PC-9 (cell line): Measurements from ENCODE around the gene TYSND1. TPM values are rescaled to one million over a fixed set of nuclear protein-coding genes. Genes with fewer than 3 reads are reported as not detected.

Experiments used
- BruUV-seq: library from RNA; stranded (reverse); fragments of 400-500 nt; replicated peaks from 2 replicates; lab custom pipeline; 2021; lab: Mats Ljungman, UMichigan
- CTCF ChIA-PET: fragments of 300-600 bp; sonication (Branson Sonifier 250); formaldehyde crosslinking; loops from one replicate; lab custom pipeline; 2022; ENCODE audit warnings: antibody characterized with exemption; lab: Charles Lee
- POLR2A ChIA-PET: fragments of 300-600 bp; sonication (Branson Sonifier 250); formaldehyde crosslinking; loops from one replicate; lab custom pipeline; 2022; ENCODE audit warnings: antibody characterized with exemption; ENCODE audit not compliant: unreplicated experiment; lab: Charles Lee
- DNase-seq, 2 experiments: peaks; one replicate each; pipeline versions ENCODE4 v3.0.0 to v3.0.0-alpha.2; 2015 to 2022; ENCODE audit warnings: mixed read lengths in 1 of 2
- H2AFZ ChIP-seq: fragments of 200-600 bp; sonication (generic); 2 replicates; pipeline ENCODE4 v1.8.1; 2017; ENCODE audit warnings: antibody characterized with exemption
- H3F3A ChIP-seq: fragments of 200-600 bp; sonication (generic); 2 replicates; pipeline ENCODE4 v1.8.1; 2017; ENCODE audit warnings: antibody characterized with exemption, mild to moderate bottlenecking, low read depth; ENCODE audit not compliant: insufficient read depth
- H3K27ac ChIP-seq: fragments of 200-600 bp; sonication (generic); 2 replicates; pipeline ENCODE4 v1.6.1; 2016; ENCODE audit warnings: mixed run types
- H3K27me3 ChIP-seq: fragments of 200-600 bp; sonication (generic); 2 replicates; pipeline ENCODE4 v1.6.1; 2016; ENCODE audit warnings: low read depth, mixed run types; ENCODE audit not compliant: insufficient read depth
- H3K36me3 ChIP-seq: fragments of 200-600 bp; sonication (generic); 2 replicates; pipeline ENCODE4 v1.6.1; 2016; ENCODE audit warnings: low read depth, mixed run types
- H3K4me1 ChIP-seq: fragments of 200-600 bp; sonication (generic); replicated peaks from 2 replicates; pipeline ENCODE4 v1.6.1; 2016; ENCODE audit warnings: mixed run types; ENCODE audit not compliant: insufficient read depth
- H3K4me2 ChIP-seq: fragments of 200-600 bp; sonication (generic); 2 replicates; pipeline ENCODE4 v1.6.1; 2017; ENCODE audit warnings: mixed run types
- H3K4me3 ChIP-seq: fragments of 200-600 bp; sonication (generic); 2 replicates; pipeline ENCODE4 v1.6.1; 2016; ENCODE audit warnings: mixed run types
- H3K79me2 ChIP-seq: fragments of 200-600 bp; sonication (generic); 2 replicates; pipeline ENCODE4 v1.6.1; 2017; ENCODE audit warnings: low read depth, mixed run types
- H3K9me2 ChIP-seq: fragments of 200-600 bp; sonication (generic); 2 replicates; pipeline ENCODE4 v1.8.1; 2017; ENCODE audit warnings: mild to moderate bottlenecking; ENCODE audit not compliant: insufficient read depth
- H3K9me3 ChIP-seq: fragments of 200-600 bp; sonication (generic); 2 replicates; pipeline ENCODE4 v1.8.1; 2016; ENCODE audit warnings: low read depth; ENCODE audit not compliant: insufficient read depth
- H4K20me1 ChIP-seq: fragments of 200-600 bp; sonication (generic); 2 replicates; pipeline ENCODE4 v1.8.1; 2017; ENCODE audit not compliant: insufficient read depth
- CTCF ChIP-seq: fragments of 200-600 bp; sonication (generic); conservative IDR thresholded peaks from 2 replicates; pipeline ENCODE4 v1.6.1; 2017; ENCODE audit warnings: mixed run types, antibody characterized with exemption, mild to moderate bottlenecking, moderate library complexity
- EZH2 ChIP-seq: fragments of 200-600 bp; sonication (generic); IDR thresholded peaks from 2 replicates; pipeline ENCODE4 v1.8.0; 2017; ENCODE audit warnings: antibody characterized with exemption, low read depth
- intact Hi-C: fragments of 100-400 bp; cut with micrococcal nuclease; formaldehyde crosslinking; loops from one replicate; pipeline ENCODE4 v1.10.0; 2022; ENCODE audit not compliant: unreplicated experiment
- total RNA-seq: library from RNA; stranded (reverse); gene quantifications from 2 replicates; pipeline ENCODE4 v1.2.3, GENCODE V29; 2021

Gene TYSND1
- total RNA-seq, 1 experiment from 2014 or later, result 28.0 TPM

- Histone ChIP-seq H3K4me2 (no peak overlapping the region), H3K9me2 (no peaks in the 10 kb centered on the region), H3K79me2 (no peaks in the 10 kb centered on the region), H3K27me3 (no peaks in the 10 kb centered on the region), H3F3A (peaks cover 3% of the 10 kb centered on the region; the same call in 1 of the 2 replicates), H2AFZ (no peak overlapping the region), H3K36me3 (peaks cover 46% of the 10 kb centered on the region), H4K20me1 (no peaks in the 10 kb centered on the region; the same call in 1 of the 2 replicates), H3K4me3 (no peak overlapping the region), H3K4me1 (no peaks in the 10 kb centered on the region), H3K9me3 (no peaks in the 10 kb centered on the region), H3K27ac (no peak overlapping the region)
- POLR2A ChIA-PET, result interaction anchor here (0.7 kb wide), 2 partner anchors 30 to 163 kb away, joined by 3 to 4 read pairs; no protein-coding TSS in a partner anchor
- intact Hi-C loops, result loop anchor here (1.0 kb wide), 2 partner anchors 89 to 248 kb away; no protein-coding TSS in a partner anchor
- BruUV-seq, result no TSS peak
- peak in 1 of 2 experiments; percentile 54 for DNase-seq
- no peak for TF ChIP-seq EZH2
- peak; percentile 98 for TF ChIP-seq CTCF
- CTCF ChIA-PET, result interaction anchor here (0.6 to 1.6 kb wide), 3 partner anchors 30 to 271 kb away, joined by 3 to 16 read pairs (median 5); partner anchors contain the start of gene TYSND1
Observed at GRCh38 chr10:70115948-70116682, 30.4 kb downstream of the TYSND1 start.

- Histone ChIP-seq H2AFZ (no peak overlapping the region), H3K27me3 (no peaks in the 10 kb centered on the region), H3K36me3 (peaks cover 38% of the 10 kb centered on the region), H4K20me1 (no peaks in the 10 kb centered on the region; the same call in 1 of the 2 replicates), H3K79me2 (no peaks in the 10 kb centered on the region), H3K9me2 (no peaks in the 10 kb centered on the region), H3K9me3 (no peaks in the 10 kb centered on the region), H3K4me2 (no peak overlapping the region), H3K4me3 (no peak overlapping the region), H3K4me1 (no peaks in the 10 kb centered on the region), H3K27ac (no peak overlapping the region), H3F3A (peaks cover 3% of the 10 kb centered on the region; the same call in 1 of the 2 replicates)
- TF ChIP-seq CTCF (no peak), EZH2 (no peak)
- intact Hi-C loops, result no loop called here
- DNase-seq, result no peak
- POLR2A ChIA-PET, result no interaction called here
- no TSS peak for BruUV-seq
- CTCF ChIA-PET, result no interaction called here
Observed at GRCh38 chr10:70114902-70115301, 31.6 kb downstream of the TYSND1 start.

- no peak overlapping the region for H3K4me2 ChIP-seq
- TF ChIP-seq CTCF (no peak), EZH2 (no peak)
- no TSS peak for BruUV-seq
- ChIA-PET CTCF (no interaction called here), POLR2A (no interaction called here)
- H3K9me2 ChIP-seq, result no peaks in the 10 kb centered on the region
- H3K27me3 ChIP-seq, result no peaks in the 10 kb centered on the region
- H3K4me3 ChIP-seq, result no peak overlapping the region
- H3K9me3 ChIP-seq, result no peaks in the 10 kb centered on the region
- H3F3A ChIP-seq, result 0 out of 2 replicates have a peak, but pooled peaks cover 3% of the 10 kb centered on the region
- H2AFZ ChIP-seq, result no peak overlapping the region
- no peaks in the 10 kb centered on the region; the same call in 1 of the 2 replicates for H4K20me1 ChIP-seq
- H3K36me3 ChIP-seq, result peaks cover 28% of the 10 kb centered on the region
- no peaks in the 10 kb centered on the region for H3K79me2 ChIP-seq
- intact Hi-C loops, result no loop called here
- H3K27ac ChIP-seq, result no peak overlapping the region
- no peaks in the 10 kb centered on the region for H3K4me1 ChIP-seq
- DNase-seq, result no peak
Observed at GRCh38 chr10:70112071-70112470, 34.4 kb downstream of the TYSND1 start.
